IMR-90 (cell line): ENCODE measurements around the gene PLA2G3. TPM values are rescaled to one million over a fixed set of nuclear protein-coding genes. Genes with fewer than 3 reads are reported as not detected.
A peak's percentile ranks its signal among the peaks of the same experiment; 100 is the strongest.

Source experiments
- ATAC-seq: fragments of 200-7000 bp; cut with Tn5 transposase; 2 replicates; pipeline ENCODE4 v1.9.1; 2020; ENCODE audit warnings: low read depth, mild to moderate bottlenecking, moderate library complexity
- BruUV-seq: library from RNA; stranded (reverse); fragments of 400-500 nt; replicated peaks from 2 replicates; lab custom pipeline; 2021; lab: Mats Ljungman, UMichigan
- CTCF ChIA-PET: fragments of 300-600 bp; formaldehyde crosslinking; extraction: SDS; loops from one replicate; lab custom pipeline; 2021; ENCODE audit warnings: antibody characterized with exemption; lab: Yijun Ruan, JAX
- POLR2A ChIA-PET: fragments of 300-600 bp; sonication (Branson Sonifier 250); formaldehyde crosslinking; loops from one replicate; lab custom pipeline; 2022; ENCODE audit warnings: antibody characterized with exemption; ENCODE audit not compliant: unreplicated experiment; lab: Charles Lee
- DNase-seq: peaks from one replicate; pipeline ENCODE4 v3.0.0; 2013
- H2AFZ ChIP-seq: replicated peaks from 2 replicates; pipeline ENCODE3; 2013; ENCODE audit warnings: low read length, mild to moderate bottlenecking; ENCODE audit not compliant: poor library complexity
- H2AK5ac ChIP-seq: 2 replicates; pipeline ENCODE4 v1.6.1; 2013; ENCODE audit warnings: low read depth, low read length, inconsistent platforms
- H2AK9ac ChIP-seq: replicated peaks from 2 replicates; pipeline ENCODE3; 2013; ENCODE audit warnings: mild to moderate bottlenecking, low read depth, low read length, moderate library complexity; ENCODE audit not compliant: poor library complexity
- H2BK120ac ChIP-seq: 2 replicates; pipeline ENCODE4 v1.6.1; 2013; ENCODE audit warnings: low read depth, low read length, inconsistent platforms
- H2BK15ac ChIP-seq: 3 replicates; pipeline ENCODE4 v1.6.1; 2013; ENCODE audit warnings: low read depth, low read length, inconsistent platforms
- H2BK20ac ChIP-seq: 2 replicates; pipeline ENCODE4 v1.6.1; 2013; ENCODE audit warnings: low read depth, mild to moderate bottlenecking, inconsistent platforms, low read length, moderate library complexity
- H2BK5ac ChIP-seq: 2 replicates; pipeline ENCODE4 v1.6.1; 2013; ENCODE audit warnings: mild to moderate bottlenecking, low read depth, low read length, inconsistent platforms; ENCODE audit not compliant: poor library complexity, severe bottlenecking
- H3K14ac ChIP-seq: replicated peaks from 2 replicates; pipeline ENCODE4 v1.6.1; 2013; ENCODE audit warnings: low read depth, low read length, inconsistent platforms
- H3K18ac ChIP-seq: 2 replicates; pipeline ENCODE4 v1.6.1; 2013; ENCODE audit warnings: low read depth, low read length, control low read depth
- H3K23ac ChIP-seq: 2 replicates; pipeline ENCODE4 v1.6.1; 2013; ENCODE audit warnings: low read depth, low read length, inconsistent platforms
- H3K27ac ChIP-seq: 2 replicates; pipeline ENCODE4 v1.5.1; 2013; ENCODE audit warnings: mild to moderate bottlenecking, control low read depth, low read length; ENCODE audit not compliant: insufficient read depth
- H3K27me3 ChIP-seq: 2 replicates; pipeline ENCODE4 v1.6.1; 2013; ENCODE audit warnings: low read length; ENCODE audit not compliant: control insufficient read depth, insufficient read depth
- H3K36me3 ChIP-seq: 2 replicates; pipeline ENCODE4 v1.6.1; 2013; ENCODE audit warnings: low read length, mixed read lengths; ENCODE audit not compliant: control insufficient read depth, insufficient read depth
- H3K4ac ChIP-seq: 2 replicates; pipeline ENCODE4 v1.6.1; 2013; ENCODE audit warnings: low read depth, low read length, inconsistent platforms
- H3K4me1 ChIP-seq: 2 replicates; pipeline ENCODE4 v1.6.1; 2013; ENCODE audit warnings: low read length, mixed read lengths; ENCODE audit not compliant: control insufficient read depth, insufficient read depth
- H3K4me2 ChIP-seq: 2 replicates; pipeline ENCODE4 v1.6.1; 2013; ENCODE audit warnings: low read depth, mild to moderate bottlenecking, control low read depth, low read length, moderate library complexity
- H3K4me3 ChIP-seq: 2 replicates; pipeline ENCODE4 v1.5.1; 2013; ENCODE audit warnings: low read depth, mild to moderate bottlenecking, control low read depth, low read length, moderate library complexity; ENCODE audit not compliant: insufficient read depth
- H3K56ac ChIP-seq: 2 replicates; pipeline ENCODE4 v1.6.1; 2013; ENCODE audit warnings: low read length, inconsistent platforms; ENCODE audit not compliant: insufficient read depth; ENCODE audit errors: extremely low read depth
- H3K79me1 ChIP-seq, 2 experiments: 2 replicates each; pipeline ENCODE4 v1.6.1; 2013; ENCODE audit warnings: low read length in 2 of 2, inconsistent platforms in 1 of 2, low read depth in 1 of 2
- H3K9ac ChIP-seq: 2 replicates; pipeline ENCODE4 v1.6.1; 2013; ENCODE audit warnings: low read depth, low read length, control low read depth
- H3K9me1 ChIP-seq: 2 replicates; pipeline ENCODE4 v1.6.1; 2013; ENCODE audit warnings: low read length, inconsistent platforms; ENCODE audit not compliant: insufficient read depth
- H3K9me3 ChIP-seq: 2 replicates; pipeline ENCODE4 v1.6.1; 2013; ENCODE audit warnings: low read length; ENCODE audit not compliant: control insufficient read depth, insufficient read depth
- H4K20me1 ChIP-seq: 2 replicates; pipeline ENCODE4 v1.6.1; 2013; ENCODE audit warnings: low read length, inconsistent platforms; ENCODE audit not compliant: insufficient read depth
- H4K5ac ChIP-seq: 2 replicates; pipeline ENCODE4 v1.6.1; 2013; ENCODE audit warnings: mild to moderate bottlenecking, low read depth, low read length, control low read depth
- H4K8ac ChIP-seq, 2 experiments: 2 replicates each; pipeline ENCODE4 v1.6.1; 2013; ENCODE audit warnings: low read depth in 2 of 2, low read length in 2 of 2, control low read depth in 1 of 2, inconsistent platforms in 1 of 2
- H4K91ac ChIP-seq: 2 replicates; pipeline ENCODE4 v1.6.1; 2013; ENCODE audit warnings: low read depth, low read length, inconsistent platforms; ENCODE audit not compliant: insufficient read depth
- CHD1 ChIP-seq: IDR thresholded peaks from 2 replicates; pipeline ENCODE4 v1.6.1; 2012; ENCODE audit warnings: low read depth, low read length, improper control_type of control experiment
- MAFK ChIP-seq: IDR thresholded peaks from 2 replicates; pipeline ENCODE4 v1.6.1; 2012; ENCODE audit warnings: low read depth, low read length, improper control_type of control experiment
- MAZ ChIP-seq: IDR thresholded peaks from 2 replicates; pipeline ENCODE4 v1.6.1; 2012; ENCODE audit warnings: low read depth, mild to moderate bottlenecking, low read length, improper control_type of control experiment, moderate library complexity, borderline replicate concordance
- MXI1 ChIP-seq: IDR thresholded peaks from 2 replicates; pipeline ENCODE4 v1.6.1; 2012; ENCODE audit warnings: low read depth, mild to moderate bottlenecking, low read length, moderate library complexity, borderline replicate concordance
- RAD21 ChIP-seq: IDR thresholded peaks from 2 replicates; pipeline ENCODE4 v1.6.1; 2012; ENCODE audit warnings: low read length, improper control_type of control experiment
- WGBS, 2 experiments: methylation state at CpG; one replicate each; pipeline versions ENCODE4 v1.1.5 to v1.1.7; 2013; ENCODE audit warnings: missing lambda C conversion rate in 2 of 2; ENCODE audit not compliant: insufficient read length in 1 of 2; ENCODE audit errors: extremely low coverage in 2 of 2; 5-methylcytosine and 5-hydroxymethylcytosine counted together
- dilution Hi-C: fragments of 300-500 bp; cut with HindIII; formaldehyde crosslinking; loops from one replicate; pipeline ENCODE4 v1.14.3; 2018; ENCODE audit warnings: low sequenced_read_pairs; ENCODE audit not compliant: unreplicated experiment
- in situ Hi-C: fragments of 300-500 bp; cut with MboI; formaldehyde crosslinking; loops from 3 replicates; pipeline ENCODE4 v1.14.3; 2019; ENCODE audit warnings: low sequenced_read_pairs, inconsistent platforms, mixed read lengths
- intact Hi-C: fragments of 100-400 bp; cut with micrococcal nuclease; formaldehyde crosslinking; loops from 2 replicates; pipeline ENCODE4 v1.10.0; 2022
- polyA plus RNA-seq, 3 experiments: library from polyadenylated mRNA; depleted of rRNA; stranded (reverse); fragments of >200 nt; gene quantifications; 2 replicates each; pipeline ENCODE4 v1.2.3, GENCODE V29; 2012; ENCODE audit warnings: low replicate concordance in 1 of 3
- total RNA-seq: library from RNA; depleted of rRNA; stranded (reverse); fragments of >200 nt; gene quantifications from 2 replicates; pipeline ENCODE4 v1.2.3, GENCODE V29; 2012
- TF ChIP-seq, protein P1 (sequence below): conservative IDR thresholded peaks from 2 replicates; pipeline ENCODE4 v1.5.1; 2012; ENCODE audit warnings: mild to moderate bottlenecking, low read depth, low read length, improper control_type of control experiment

PLA2G3 gene
- total and polyA plus RNA-seq, 2 of the 4 experiments (the other 2 are of a cell fraction): under 0.01 to 0.12 TPM

DNA sequence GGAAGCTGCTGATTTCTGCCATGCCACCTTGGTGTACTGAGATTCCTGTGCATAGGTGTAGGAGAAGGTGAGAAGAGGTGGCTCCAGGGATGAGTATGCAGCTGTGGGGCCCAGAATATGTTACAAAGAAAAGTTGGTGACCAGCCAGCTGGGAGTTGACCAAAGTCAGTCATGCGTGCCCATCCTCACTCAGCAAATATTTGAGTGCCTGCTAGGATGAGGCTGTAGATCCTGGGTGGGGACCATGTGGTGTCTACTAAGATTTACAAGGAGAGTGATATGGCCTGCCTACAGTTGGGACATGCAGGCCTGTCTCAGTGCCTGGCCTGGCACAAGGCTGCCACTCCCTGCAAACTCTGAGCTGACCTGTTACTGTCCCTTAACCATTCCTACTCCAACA is 39.0 kb upstream of the PLA2G3 start:
- DNase-seq (peak; percentile 23), ATAC-seq (no peak)
- Histone ChIP-seq H2AK5ac (peak overlapping the region; percentile 100), H2BK20ac (peak overlapping the region; percentile 72), H4K91ac (peak overlapping the region; percentile 96), H3K56ac (peak overlapping the region; percentile 31; the same call in 1 of the 2 replicates), H3K9me1 (peaks cover 18% of the 10 kb centered on the region), H3K23ac (peak overlapping the region; percentile 82), H3K4ac (peak overlapping the region; percentile 97), H3K14ac (peak overlapping the region; percentile 96), H3K27ac (peak overlapping the region; percentile 1; the same call in 1 of the 2 replicates), H3K18ac (peak overlapping the region; percentile 59), H2AFZ (peak overlapping the region; percentile 53), H2BK15ac (peak overlapping the region; percentile 96; the same call in 2 of the 3 replicates), H4K8ac (peak overlapping the region; percentile 62 to 93; a peak in 3 of 4 replicates), H3K9ac (no peak overlapping the region), H3K4me3 (no peak overlapping the region), H3K4me2 (no peak overlapping the region), H3K79me1 (peaks cover 26 to 70% of the 10 kb centered on the region in 2 experiments), H3K9me3 (no peaks in the 10 kb centered on the region), H4K20me1 (peaks cover 3% of the 10 kb centered on the region; the same call in 1 of the 2 replicates), H2BK120ac (peak overlapping the region; percentile 97), H3K36me3 (peaks cover 5% of the 10 kb centered on the region), H2AK9ac (peak overlapping the region; percentile 58), H4K5ac (peak overlapping the region; percentile 62; the same call in 1 of the 2 replicates), H3K27me3 (no peaks in the 10 kb centered on the region), H3K4me1 (peaks cover 19% of the 10 kb centered on the region), H2BK5ac (peak overlapping the region; percentile 100)
- in situ Hi-C loops: no loop called here
- intact Hi-C loops: no loop called here
- POLR2A ChIA-PET: interaction anchor here (0.5 kb wide), 1 partner anchor 332 kb away, joined by 3 read pairs; no protein-coding TSS in a partner anchor
- CTCF ChIA-PET: no interaction called here
- dilution Hi-C loops: no loop called here
- WGBS, 2 experiments: no CpG with 5 or more reads among the region's 1 CpG
- no peak for TF ChIP-seq MAFK
- TF ChIP-seq MAZ: no peak
- TF ChIP-seq, protein P1, sequence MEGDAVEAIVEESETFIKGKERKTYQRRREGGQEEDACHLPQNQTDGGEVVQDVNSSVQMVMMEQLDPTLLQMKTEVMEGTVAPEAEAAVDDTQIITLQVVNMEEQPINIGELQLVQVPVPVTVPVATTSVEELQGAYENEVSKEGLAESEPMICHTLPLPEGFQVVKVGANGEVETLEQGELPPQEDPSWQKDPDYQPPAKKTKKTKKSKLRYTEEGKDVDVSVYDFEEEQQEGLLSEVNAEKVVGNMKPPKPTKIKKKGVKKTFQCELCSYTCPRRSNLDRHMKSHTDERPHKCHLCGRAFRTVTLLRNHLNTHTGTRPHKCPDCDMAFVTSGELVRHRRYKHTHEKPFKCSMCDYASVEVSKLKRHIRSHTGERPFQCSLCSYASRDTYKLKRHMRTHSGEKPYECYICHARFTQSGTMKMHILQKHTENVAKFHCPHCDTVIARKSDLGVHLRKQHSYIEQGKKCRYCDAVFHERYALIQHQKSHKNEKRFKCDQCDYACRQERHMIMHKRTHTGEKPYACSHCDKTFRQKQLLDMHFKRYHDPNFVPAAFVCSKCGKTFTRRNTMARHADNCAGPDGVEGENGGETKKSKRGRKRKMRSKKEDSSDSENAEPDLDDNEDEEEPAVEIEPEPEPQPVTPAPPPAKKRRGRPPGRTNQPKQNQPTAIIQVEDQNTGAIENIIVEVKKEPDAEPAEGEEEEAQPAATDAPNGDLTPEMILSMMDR: no peak
- TF ChIP-seq MXI1: no peak
- no peak for TF ChIP-seq CHD1
- no peak for TF ChIP-seq RAD21
- BruUV-seq: no TSS peak
